K562 (cell line): ENCODE results near the gene CACNA1C.

Experiments
- CREB1 ChIP-seq, 2 experiments: sonication (generic) in 1 of 2; formaldehyde crosslinking in 1 of 2; IDR thresholded peaks; 2 replicates each; pipeline versions ENCODE4 v1.6.1 to v1.8.0; 2012 to 2022; ENCODE audit warnings: inconsistent platforms in 1 of 2, mild to moderate bottlenecking in 1 of 2, missing genetic modification reagents in 1 of 2, moderate library complexity in 1 of 2
- CREBBP ChIP-seq: IDR thresholded peaks from one replicate; pipeline ENCODE4 v1.6.1; 2012; ENCODE audit warnings: low read depth, mild to moderate bottlenecking, control low read depth, inconsistent platforms, low read length
- ERF ChIP-seq: fragments of 450-650 bp; formaldehyde crosslinking; IDR thresholded peaks from 2 replicates; pipeline ENCODE4 v1.4.0; 2020; ENCODE audit warnings: mild to moderate bottlenecking, mixed read lengths
- KHSRP ChIP-seq: fragments of 450-650 bp; IDR thresholded peaks from 2 replicates; pipeline ENCODE4 v1.6.1; 2017
- MCM3 ChIP-seq: fragments of 450-650 bp; IDR thresholded peaks from 2 replicates; pipeline ENCODE4 v1.6.1; 2016
- NFATC3 ChIP-seq: fragments of 450-650 bp; IDR thresholded peaks from 2 replicates; pipeline ENCODE4 v1.6.1; 2017; ENCODE audit warnings: mild to moderate bottlenecking
- NR2C1 ChIP-seq, 2 experiments: fragments of 450-650 bp; IDR thresholded peaks; 2 replicates each; pipeline ENCODE4 v1.6.1; 2017; ENCODE audit warnings: mild to moderate bottlenecking in 2 of 2, antibody characterized with exemption in 1 of 2, inconsistent platforms in 1 of 2, missing compliant biosample characterization in 1 of 2, missing genetic modification characterization in 1 of 2
- RCOR1 ChIP-seq, 2 experiments: IDR thresholded peaks; 2 replicates each; pipeline ENCODE4 v1.6.1; 2012; ENCODE audit warnings: low read depth in 2 of 2, low read length in 2 of 2, borderline replicate concordance in 1 of 2, improper control_type of control experiment in 1 of 2
- TF ChIP-seq, protein P1 (sequence below), 3 experiments: IDR thresholded peaks in 2 of 3; conservative IDR thresholded peaks in 1 of 3; 2 replicates each; pipeline ENCODE4 v1.5.1; 2011 to 2012; ENCODE audit warnings: low read length in 3 of 3, mild to moderate bottlenecking in 3 of 3, control low read depth in 2 of 3, improper control_type of control experiment in 1 of 3, inconsistent platforms in 1 of 3, low read depth in 1 of 3, mixed read lengths in 1 of 3, moderate library complexity in 1 of 3; ENCODE audit not compliant: insufficient read depth in 2 of 3
- TF ChIP-seq, protein P2 (sequence below): fragments of 250-450 bp; sonication (Bioruptor Pico); IDR thresholded peaks from 2 replicates; pipeline ENCODE4 v1.5.0; 2020; ENCODE audit warnings: mild to moderate bottlenecking, borderline replicate concordance
- TF ChIP-seq, protein P3 (sequence below): fragments of 450-650 bp; IDR thresholded peaks from 2 replicates; pipeline ENCODE4 v1.6.1; 2016; ENCODE audit warnings: low read depth

DNA sequence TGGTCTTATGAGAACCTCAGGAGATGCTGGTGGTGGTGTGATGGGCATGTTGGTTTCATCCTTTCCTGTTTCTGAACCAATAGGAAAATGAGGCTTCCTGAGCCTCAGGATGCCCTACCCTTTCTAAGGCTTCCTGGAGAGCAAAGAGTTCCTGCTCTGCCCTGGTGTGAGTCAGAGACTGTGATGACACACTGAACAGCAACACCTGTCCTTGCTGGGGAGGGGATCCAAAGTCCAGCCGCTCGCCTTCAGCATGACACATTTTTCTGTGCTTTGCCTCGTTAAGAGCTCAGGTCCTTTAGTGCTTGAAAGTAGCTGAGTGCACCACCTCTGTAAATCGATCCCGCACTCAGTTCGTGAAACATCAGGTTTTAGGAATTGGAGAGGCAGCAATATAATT lies 116.0 kb downstream of the CACNA1C start:
- TF ChIP-seq CREB1 (IDR thresholded peaks at IDR 0.05) (no peak), CREB1 (CRISPR knock-in tag; IDR thresholded peaks at IDR 0.05) (no peak), NFATC3 (no peak), CREBBP (no peak), RCOR1 (IDR thresholded peaks at IDR 0.05; ENCODE audit: borderline replicate concordance in 1 of 2, low read depth in 2 of 2, low read length in 2 of 2) (no peak), NR2C1 (IDR thresholded peaks at IDR 0.05) (no peak), NR2C1 (tag; IDR thresholded peaks at IDR 0.05) (no peak), MCM3 (no peak), ERF (CRISPR knock-in tag) (no peak), KHSRP (no peak)
- TF ChIP-seq, protein P1, sequence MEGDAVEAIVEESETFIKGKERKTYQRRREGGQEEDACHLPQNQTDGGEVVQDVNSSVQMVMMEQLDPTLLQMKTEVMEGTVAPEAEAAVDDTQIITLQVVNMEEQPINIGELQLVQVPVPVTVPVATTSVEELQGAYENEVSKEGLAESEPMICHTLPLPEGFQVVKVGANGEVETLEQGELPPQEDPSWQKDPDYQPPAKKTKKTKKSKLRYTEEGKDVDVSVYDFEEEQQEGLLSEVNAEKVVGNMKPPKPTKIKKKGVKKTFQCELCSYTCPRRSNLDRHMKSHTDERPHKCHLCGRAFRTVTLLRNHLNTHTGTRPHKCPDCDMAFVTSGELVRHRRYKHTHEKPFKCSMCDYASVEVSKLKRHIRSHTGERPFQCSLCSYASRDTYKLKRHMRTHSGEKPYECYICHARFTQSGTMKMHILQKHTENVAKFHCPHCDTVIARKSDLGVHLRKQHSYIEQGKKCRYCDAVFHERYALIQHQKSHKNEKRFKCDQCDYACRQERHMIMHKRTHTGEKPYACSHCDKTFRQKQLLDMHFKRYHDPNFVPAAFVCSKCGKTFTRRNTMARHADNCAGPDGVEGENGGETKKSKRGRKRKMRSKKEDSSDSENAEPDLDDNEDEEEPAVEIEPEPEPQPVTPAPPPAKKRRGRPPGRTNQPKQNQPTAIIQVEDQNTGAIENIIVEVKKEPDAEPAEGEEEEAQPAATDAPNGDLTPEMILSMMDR (IDR thresholded peaks at IDR 0.05 in 2 of 3, conservative IDR thresholded peaks at IDR 0.05 in 1 of 3; ENCODE audit: insufficient read depth in 2 of 3, low read depth in 1 of 3, low read length in 3 of 3): no peak
- TF ChIP-seq, protein P2, sequence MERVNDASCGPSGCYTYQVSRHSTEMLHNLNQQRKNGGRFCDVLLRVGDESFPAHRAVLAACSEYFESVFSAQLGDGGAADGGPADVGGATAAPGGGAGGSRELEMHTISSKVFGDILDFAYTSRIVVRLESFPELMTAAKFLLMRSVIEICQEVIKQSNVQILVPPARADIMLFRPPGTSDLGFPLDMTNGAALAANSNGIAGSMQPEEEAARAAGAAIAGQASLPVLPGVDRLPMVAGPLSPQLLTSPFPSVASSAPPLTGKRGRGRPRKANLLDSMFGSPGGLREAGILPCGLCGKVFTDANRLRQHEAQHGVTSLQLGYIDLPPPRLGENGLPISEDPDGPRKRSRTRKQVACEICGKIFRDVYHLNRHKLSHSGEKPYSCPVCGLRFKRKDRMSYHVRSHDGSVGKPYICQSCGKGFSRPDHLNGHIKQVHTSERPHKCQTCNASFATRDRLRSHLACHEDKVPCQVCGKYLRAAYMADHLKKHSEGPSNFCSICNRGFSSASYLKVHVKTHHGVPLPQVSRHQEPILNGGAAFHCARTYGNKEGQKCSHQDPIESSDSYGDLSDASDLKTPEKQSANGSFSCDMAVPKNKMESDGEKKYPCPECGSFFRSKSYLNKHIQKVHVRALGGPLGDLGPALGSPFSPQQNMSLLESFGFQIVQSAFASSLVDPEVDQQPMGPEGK: no peak
- TF ChIP-seq, protein P3, sequence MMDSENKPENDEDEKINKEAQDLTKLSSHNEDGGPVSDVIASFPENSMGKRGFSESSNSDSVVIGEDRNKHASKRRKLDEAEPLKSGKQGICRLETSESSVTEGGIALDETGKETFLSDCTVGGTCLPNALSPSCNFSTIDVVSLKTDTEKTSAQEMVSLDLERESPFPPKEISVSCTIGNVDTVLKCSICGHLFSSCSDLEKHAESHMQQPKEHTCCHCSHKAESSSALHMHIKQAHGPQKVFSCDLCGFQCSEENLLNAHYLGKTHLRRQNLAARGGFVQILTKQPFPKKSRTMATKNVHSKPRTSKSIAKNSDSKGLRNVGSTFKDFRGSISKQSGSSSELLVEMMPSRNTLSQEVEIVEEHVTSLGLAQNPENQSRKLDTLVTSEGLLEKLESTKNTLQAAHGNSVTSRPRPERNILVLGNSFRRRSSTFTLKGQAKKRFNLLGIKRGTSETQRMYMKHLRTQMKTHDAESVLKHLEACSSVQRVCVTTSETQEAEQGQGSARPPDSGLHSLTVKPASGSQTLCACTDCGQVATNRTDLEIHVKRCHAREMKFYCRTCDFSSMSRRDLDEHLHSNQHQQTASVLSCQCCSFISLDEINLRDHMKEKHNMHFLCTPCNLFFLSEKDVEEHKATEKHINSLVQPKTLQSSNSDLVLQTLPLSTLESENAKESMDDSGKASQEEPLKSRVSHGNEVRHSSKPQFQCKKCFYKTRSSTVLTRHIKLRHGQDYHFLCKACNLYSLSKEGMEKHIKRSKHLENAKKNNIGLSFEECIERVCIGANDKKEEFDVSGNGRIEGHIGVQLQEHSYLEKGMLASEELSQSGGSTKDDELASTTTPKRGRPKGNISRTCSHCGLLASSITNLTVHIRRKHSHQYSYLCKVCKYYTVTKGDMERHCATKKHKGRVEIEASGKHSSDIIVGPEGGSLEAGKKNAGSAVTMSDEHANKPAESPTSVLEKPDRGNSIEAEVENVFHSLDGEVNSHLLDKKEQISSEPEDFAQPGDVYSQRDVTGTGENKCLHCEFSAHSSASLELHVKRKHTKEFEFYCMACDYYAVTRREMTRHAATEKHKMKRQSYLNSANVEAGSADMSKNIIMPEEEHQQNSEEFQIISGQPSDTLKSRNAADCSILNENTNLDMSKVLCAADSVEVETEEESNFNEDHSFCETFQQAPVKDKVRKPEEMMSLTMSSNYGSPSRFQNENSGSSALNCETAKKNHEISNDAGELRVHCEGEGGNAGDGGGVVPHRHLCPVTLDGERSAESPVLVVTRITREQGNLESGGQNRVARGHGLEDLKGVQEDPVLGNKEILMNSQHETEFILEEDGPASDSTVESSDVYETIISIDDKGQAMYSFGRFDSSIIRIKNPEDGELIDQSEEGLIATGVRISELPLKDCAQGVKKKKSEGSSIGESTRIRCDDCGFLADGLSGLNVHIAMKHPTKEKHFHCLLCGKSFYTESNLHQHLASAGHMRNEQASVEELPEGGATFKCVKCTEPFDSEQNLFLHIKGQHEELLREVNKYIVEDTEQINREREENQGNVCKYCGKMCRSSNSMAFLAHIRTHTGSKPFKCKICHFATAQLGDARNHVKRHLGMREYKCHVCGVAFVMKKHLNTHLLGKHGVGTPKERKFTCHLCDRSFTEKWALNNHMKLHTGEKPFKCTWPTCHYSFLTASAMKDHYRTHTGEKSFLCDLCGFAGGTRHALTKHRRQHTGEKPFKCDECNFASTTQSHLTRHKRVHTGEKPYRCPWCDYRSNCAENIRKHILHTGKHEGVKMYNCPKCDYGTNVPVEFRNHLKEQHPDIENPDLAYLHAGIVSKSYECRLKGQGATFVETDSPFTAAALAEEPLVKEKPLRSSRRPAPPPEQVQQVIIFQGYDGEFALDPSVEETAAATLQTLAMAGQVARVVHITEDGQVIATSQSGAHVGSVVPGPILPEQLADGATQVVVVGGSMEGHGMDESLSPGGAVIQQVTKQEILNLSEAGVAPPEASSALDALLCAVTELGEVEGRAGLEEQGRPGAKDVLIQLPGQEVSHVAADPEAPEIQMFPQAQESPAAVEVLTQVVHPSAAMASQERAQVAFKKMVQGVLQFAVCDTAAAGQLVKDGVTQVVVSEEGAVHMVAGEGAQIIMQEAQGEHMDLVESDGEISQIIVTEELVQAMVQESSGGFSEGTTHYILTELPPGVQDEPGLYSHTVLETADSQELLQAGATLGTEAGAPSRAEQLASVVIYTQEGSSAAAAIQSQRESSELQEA: no peak
